Large intestine (tissue), 3 donors: Measurements from ENCODE around the gene C8A. TPM values are rescaled to one million over a fixed set of nuclear protein-coding genes. Genes with fewer than 3 reads are reported as not detected.

ENCODE experiments used
- DNase-seq, 2 donors: peaks; one replicate each; pipeline versions ENCODE4 v3.0.0 to v3.0.0-alpha.2; 2013
- H3K27ac ChIP-seq: one replicate; pipeline ENCODE4 v1.5.1; 2013; ENCODE audit warnings: low read length
- H3K27me3 ChIP-seq: 2 replicates; pipeline ENCODE4 v1.6.1; 2013; ENCODE audit warnings: low read length; ENCODE audit not compliant: control insufficient read depth, insufficient read depth
- H3K36me3 ChIP-seq: 2 replicates; pipeline ENCODE4 v1.6.1; 2013; ENCODE audit warnings: low read length; ENCODE audit not compliant: control insufficient read depth, insufficient read depth
- H3K4me1 ChIP-seq: one replicate; pipeline ENCODE4 v1.6.1; 2013; ENCODE audit warnings: low read length; ENCODE audit not compliant: control insufficient read depth, insufficient read depth
- H3K4me3 ChIP-seq: one replicate; pipeline ENCODE4 v1.5.1; 2013; ENCODE audit warnings: low read length
- H3K9me3 ChIP-seq: one replicate; pipeline ENCODE4 v1.6.1; 2013; ENCODE audit warnings: mild to moderate bottlenecking, low read depth, low read length, moderate library complexity; ENCODE audit not compliant: control insufficient read depth
- WGBS: methylation state at CpG from one replicate; pipeline ENCODE4 v1.1.5; 2013; ENCODE audit warnings: low lambda C conversion rate; ENCODE audit not compliant: insufficient coverage; 5-methylcytosine and 5-hydroxymethylcytosine counted together
- polyA plus RNA-seq: library from polyadenylated mRNA; unstranded; fragments of 120-200 nt; gene quantifications from one replicate; pipeline ENCODE4 v1.2.1, GENCODE V29; 2013

Gene C8A
- polyA plus RNA-seq, 1 donor, result 0.34 TPM

DNA sequence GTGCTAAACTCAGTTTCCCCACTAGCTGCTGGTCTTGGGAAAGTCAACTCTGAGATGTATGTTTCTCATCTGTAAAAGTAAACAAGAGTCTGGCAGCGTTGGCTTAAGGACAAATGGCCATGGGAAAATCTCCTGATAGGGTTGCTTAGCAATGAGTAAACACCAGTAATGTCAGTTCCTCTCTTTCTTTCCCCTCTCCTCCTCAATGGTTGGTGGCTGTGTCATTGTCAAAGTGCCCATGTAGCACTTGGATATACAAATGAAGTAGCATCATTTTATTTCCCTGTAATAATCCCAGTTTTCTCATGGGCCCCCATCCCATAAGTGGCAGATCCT lies 33.2 kb upstream of the C8A start:
- no CpG with 5 or more reads among the region's 1 CpG for WGBS
- no peaks in the 10 kb centered on the region for H3K27me3 ChIP-seq
- DNase-seq, result peak; percentile 21 to 68
- H3K36me3 ChIP-seq, result no peaks in the 10 kb centered on the region
- no peak overlapping the region for H3K4me3 ChIP-seq
- no peaks in the 10 kb centered on the region for H3K9me3 ChIP-seq
- H3K4me1 ChIP-seq, result peaks cover 35% of the 10 kb centered on the region
- no peak overlapping the region for H3K27ac ChIP-seq

DNA sequence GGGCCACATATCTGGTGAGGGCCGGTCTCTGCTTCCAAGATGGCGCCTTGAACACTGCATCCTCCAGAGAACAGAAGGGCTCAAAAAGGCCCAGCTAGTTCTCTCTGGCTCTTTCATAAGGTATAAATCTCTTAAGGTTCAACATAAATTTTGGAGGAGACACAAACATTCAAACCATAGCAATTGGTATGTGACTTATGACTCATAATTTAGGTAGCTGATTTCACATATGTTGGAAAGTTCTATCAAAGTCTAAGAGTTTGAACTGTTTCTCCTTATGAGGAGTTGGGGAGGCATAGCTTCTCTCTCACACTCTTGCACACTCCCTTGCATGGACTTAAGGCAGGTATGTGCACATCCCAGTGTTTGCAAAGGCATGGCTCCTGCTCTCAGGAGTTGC lies 30.3 kb upstream of the C8A start:
- Histone ChIP-seq H3K4me3 (no peak overlapping the region), H3K36me3 (no peaks in the 10 kb centered on the region)
- WGBS, result 80% methylated on average over 1 of the region's 2 CpGs

DNA sequence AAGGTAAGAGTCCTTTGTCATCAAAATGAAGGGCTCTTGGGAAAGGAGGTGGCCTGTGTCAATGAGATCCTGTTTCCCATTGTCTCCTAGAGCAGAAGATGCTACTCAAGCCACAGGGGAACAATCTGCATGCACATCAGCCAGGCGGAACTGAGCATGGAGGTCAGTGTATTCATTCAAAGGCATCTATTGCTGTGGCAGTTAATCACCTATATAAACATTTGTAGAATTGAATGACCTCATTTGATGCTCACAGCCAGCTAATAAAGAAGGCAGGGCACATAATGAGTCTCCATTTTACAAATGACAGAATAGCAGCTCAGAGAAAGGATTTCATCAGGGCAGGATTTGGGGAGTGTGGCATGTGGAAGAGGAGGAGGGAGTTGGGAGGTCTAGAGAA lies 29.7 kb upstream of the C8A start:
- Histone ChIP-seq H3K9me3 (no peaks in the 10 kb centered on the region), H3K4me1 (peaks cover 11% of the 10 kb centered on the region), H3K27ac (no peak overlapping the region), H3K4me3 (no peak overlapping the region), H3K36me3 (no peaks in the 10 kb centered on the region), H3K27me3 (peaks cover 3% of the 10 kb centered on the region)
- DNase-seq, result no peak
- no CpG with 5 or more reads among the region's 1 CpG for WGBS

More for the DNA sequence above, 30.3 kb upstream of the C8A start:
- H3K9me3 ChIP-seq, result no peaks in the 10 kb centered on the region
- H3K4me1 ChIP-seq, result peaks cover 18% of the 10 kb centered on the region
- no peak for DNase-seq
- peaks cover 3% of the 10 kb centered on the region for H3K27me3 ChIP-seq
- no peak overlapping the region for H3K27ac ChIP-seq

DNA sequence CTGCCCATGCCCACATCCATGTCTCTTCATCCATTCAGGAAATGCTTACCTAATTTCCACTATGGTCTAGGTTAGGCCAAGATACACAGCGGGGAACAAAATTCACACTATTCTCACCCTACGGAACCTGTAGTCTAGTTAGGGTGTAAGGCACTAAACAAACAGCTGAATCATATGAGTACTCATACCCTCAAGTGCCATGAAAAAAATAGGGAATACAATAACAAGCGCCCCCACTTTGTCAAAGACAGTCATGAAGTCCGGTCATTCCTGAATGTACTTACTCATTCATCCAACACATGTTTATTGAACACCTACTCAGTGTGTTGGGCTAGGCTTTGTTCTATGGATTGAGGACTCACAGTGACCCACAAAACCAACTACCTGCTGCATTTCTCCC lies 29.2 kb upstream of the C8A start:
- H3K27me3 ChIP-seq, result peaks cover 3% of the 10 kb centered on the region
- no CpG with 5 or more reads among the region's 4 CpGs for WGBS
- no peak overlapping the region for H3K4me3 ChIP-seq
- no peak for DNase-seq
- H3K27ac ChIP-seq, result no peak overlapping the region
- H3K4me1 ChIP-seq, result peaks cover 6% of the 10 kb centered on the region
- H3K36me3 ChIP-seq, result no peaks in the 10 kb centered on the region
- no peaks in the 10 kb centered on the region for H3K9me3 ChIP-seq

DNA sequence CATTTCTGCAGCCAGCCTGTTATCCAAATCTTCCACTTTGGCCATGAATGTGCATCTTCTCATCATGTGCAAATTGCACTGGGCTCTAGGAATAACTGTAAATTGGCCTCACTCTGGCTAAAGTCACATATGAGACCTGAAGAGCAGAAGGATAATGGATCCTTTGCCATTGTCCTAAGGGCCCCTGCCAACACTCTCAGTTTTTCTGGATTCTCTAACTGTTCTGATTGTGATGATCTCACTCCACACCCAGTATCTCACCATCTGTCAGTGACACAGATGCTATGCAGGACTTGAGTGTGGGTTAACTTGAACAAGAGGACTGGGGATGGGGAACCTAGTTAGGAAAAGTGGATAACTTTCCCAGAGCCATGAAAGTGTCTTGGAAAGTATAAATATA lies 26.9 kb upstream of the C8A start:
- no peak for DNase-seq
- H3K4me1 ChIP-seq, result no peaks in the 10 kb centered on the region
- H3K4me3 ChIP-seq, result no peak overlapping the region
- no peak overlapping the region for H3K27ac ChIP-seq
- no peaks in the 10 kb centered on the region for H3K9me3 ChIP-seq
- peaks cover 3% of the 10 kb centered on the region for H3K27me3 ChIP-seq
- no peaks in the 10 kb centered on the region for H3K36me3 ChIP-seq

DNA sequence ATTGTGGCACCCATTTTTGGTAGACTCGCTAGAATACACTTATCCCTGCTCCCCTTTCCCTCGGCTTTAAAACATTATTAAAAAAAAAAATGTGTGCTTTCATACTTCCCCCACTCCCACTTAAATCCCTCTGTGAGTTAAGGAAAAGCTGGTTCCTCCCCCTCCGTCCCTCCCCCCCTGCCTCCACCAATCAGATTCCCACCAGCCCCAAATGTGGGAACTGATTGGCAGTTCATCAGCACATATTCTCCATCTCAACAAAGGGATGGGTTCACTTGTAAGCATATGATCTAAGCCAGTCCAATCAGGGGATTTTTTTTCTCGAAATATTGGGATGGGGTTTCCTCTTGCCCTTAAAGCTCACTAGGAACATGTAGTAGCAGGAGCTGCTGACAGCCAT lies 24.5 kb upstream of the C8A start:
- Histone ChIP-seq H3K4me3 (no peak overlapping the region), H3K36me3 (no peaks in the 10 kb centered on the region), H3K27ac (no peak overlapping the region), H3K4me1 (no peaks in the 10 kb centered on the region), H3K9me3 (no peaks in the 10 kb centered on the region), H3K27me3 (peaks cover 3% of the 10 kb centered on the region)
- no peak for DNase-seq
- no CpG with 5 or more reads among the region's 4 CpGs for WGBS

DNA sequence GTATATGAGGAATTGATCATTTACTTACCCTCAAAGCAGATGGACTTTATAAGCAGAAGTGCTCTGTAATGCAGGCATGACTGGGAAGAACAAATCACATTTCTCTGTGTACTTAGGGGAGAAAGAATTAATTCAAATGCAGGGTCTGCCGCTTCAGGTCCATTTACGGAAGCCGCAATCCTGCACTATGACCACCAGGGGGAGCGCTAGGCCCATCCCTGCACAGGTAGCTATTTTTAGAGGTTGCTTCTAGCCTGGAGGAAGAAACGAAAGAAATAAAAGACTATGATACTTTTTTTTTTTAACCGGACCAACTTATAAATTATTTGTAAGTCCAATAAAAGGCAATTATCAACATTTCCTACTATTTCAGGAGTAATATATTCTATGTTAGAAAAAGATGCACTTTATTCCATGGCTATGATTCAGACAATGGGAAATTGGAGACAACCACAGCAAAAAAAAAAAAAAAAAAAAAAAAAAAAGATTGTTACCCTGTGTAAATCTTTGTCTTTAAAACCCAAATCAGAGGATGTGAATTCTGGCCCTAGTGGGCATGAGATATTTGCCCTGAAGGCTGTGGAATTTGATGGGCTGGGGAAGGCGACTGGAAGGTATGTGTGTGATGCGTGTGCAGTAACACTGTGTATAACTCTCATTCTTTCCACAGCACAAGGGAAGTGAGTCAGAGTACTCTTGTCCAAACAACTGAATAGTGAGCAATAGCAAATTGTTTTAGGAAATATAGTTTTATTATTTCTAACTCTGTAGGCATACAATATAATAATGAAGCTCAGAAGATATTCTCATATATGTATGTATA lies 22.5 kb upstream of the C8A start:
- Histone ChIP-seq H3K4me3 (no peak overlapping the region), H3K36me3 (no peaks in the 10 kb centered on the region), H3K4me1 (no peaks in the 10 kb centered on the region), H3K9me3 (no peaks in the 10 kb centered on the region), H3K27me3 (peaks cover 3% of the 10 kb centered on the region), H3K27ac (no peak overlapping the region)
- peak; percentile 50 to 56 for DNase-seq
- WGBS, result no CpG with 5 or more reads among the region's 8 CpGs

DNA sequence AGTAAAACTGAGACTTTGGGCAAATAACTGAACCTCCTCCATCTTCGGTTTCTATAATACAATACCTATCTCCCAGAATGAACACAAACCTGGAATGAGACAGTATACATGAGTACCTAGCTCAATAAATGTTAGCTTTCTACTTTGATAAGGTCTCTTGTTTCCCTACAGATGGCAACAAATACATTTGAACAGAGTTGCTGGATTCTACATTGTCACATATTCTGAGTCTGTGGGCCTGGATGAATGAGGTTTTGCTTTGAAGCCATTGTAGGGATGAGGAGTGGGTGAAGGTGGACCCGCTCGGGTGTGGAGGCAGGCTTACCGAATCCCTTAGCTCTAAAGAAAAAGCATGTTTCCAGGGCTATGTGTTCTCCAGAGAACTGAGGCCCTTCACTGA lies 21.5 kb upstream of the C8A start:
- peaks cover 3% of the 10 kb centered on the region for H3K27me3 ChIP-seq
- no peak overlapping the region for H3K27ac ChIP-seq
- H3K9me3 ChIP-seq, result no peaks in the 10 kb centered on the region
- H3K4me3 ChIP-seq, result no peak overlapping the region
- no peaks in the 10 kb centered on the region for H3K4me1 ChIP-seq
- DNase-seq, result no peak
- no CpG with 5 or more reads among the region's 4 CpGs for WGBS
- no peaks in the 10 kb centered on the region for H3K36me3 ChIP-seq

DNA sequence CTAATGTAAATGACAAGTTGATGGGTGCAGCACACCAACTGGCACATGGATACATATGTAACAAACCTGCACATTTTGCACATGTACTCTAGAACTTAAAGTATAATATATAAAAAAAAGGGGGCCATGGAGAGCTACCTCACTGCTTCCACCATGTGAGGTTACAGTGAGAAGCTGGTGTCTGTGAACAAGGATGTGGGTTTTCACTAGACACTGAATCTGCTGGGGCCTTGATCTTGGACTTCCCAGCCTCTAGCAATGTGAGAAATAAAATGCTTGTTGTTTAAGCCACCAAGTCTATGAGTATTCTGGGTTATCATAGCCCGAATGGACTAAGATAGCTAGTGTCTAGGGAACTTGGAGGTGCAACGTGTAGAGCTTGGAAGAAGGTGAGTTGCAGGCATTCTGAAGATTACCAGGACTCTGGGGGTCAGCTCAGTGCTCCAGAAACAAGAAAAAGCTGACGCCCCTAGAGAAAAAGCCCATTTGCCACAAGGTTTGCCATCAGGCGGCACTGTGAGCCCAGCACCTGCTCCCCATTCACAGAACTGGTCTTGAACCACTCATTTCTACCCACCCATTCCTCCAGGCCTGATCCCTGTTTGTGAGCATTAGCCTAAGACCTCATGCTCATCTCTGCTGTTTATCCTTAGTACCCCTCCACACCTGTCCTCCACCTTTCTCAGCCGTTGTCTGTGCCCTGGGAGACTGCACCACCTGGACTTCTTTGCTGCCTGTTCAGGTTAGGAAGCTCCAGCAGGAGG lies 20.3 kb upstream of the C8A start:
- H3K27me3 ChIP-seq, result no peaks in the 10 kb centered on the region
- H3K9me3 ChIP-seq, result peaks cover 1% of the 10 kb centered on the region
- no peaks in the 10 kb centered on the region for H3K36me3 ChIP-seq
- no peak overlapping the region for H3K27ac ChIP-seq
- DNase-seq, result no peak
- WGBS, result no CpG with 5 or more reads among the region's 5 CpGs
- H3K4me1 ChIP-seq, result no peaks in the 10 kb centered on the region
- H3K4me3 ChIP-seq, result no peak overlapping the region

DNA sequence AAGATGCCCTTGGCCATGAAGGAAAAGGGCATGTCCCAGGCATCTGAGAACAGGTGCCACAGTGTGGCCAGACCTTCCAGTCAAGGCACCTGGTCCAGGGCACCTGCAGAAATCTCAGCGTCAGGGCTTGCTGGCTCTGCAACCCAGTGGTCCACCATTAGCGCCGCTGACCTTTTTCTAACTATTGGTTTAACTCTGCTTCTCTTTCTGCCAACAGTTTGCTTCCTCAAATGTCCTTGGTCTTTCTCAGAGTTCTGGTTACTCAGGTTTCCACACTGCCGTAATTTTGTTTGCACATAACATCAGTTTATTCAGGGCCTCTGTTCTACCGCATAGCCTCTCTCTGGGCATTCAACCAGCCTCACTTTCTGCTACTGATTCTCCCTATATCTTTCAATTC lies 18.9 kb upstream of the C8A start:
- no peak for DNase-seq
- Histone ChIP-seq H3K27ac (no peak overlapping the region), H3K9me3 (peaks cover 5% of the 10 kb centered on the region), H3K4me1 (no peaks in the 10 kb centered on the region), H3K36me3 (no peaks in the 10 kb centered on the region), H3K4me3 (no peak overlapping the region), H3K27me3 (no peaks in the 10 kb centered on the region)
- 100% methylated on average over 2 of the region's 5 CpGs for WGBS

DNA sequence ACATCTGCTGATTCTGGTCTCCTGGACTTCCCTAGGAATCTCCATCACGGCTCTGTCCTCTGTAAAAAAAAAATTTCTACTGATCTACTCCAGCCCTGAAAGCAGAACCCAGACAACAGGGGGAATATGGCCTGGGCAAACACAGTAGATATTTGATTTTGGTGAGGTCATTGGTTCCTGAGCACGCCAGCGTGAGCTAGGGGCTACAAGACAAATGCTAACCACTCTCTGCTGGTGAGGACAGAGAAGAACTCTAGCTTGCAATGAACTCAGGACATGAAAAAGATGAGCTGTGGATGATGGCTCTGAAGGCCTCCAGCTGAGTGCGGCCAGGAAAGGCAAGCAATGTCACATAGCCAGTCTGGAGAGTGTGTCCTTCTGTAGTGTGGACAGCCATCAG lies 18.2 kb upstream of the C8A start:
- no peak for DNase-seq
- no peaks in the 10 kb centered on the region for H3K36me3 ChIP-seq
- H3K27ac ChIP-seq, result no peak overlapping the region
- H3K4me3 ChIP-seq, result no peak overlapping the region
- WGBS, result no CpG with 5 or more reads among the region's 4 CpGs
- H3K9me3 ChIP-seq, result peaks cover 5% of the 10 kb centered on the region
- H3K4me1 ChIP-seq, result no peaks in the 10 kb centered on the region
- no peaks in the 10 kb centered on the region for H3K27me3 ChIP-seq
